K562 (cell line): Measurements from ENCODE around the gene KRTAP10-6. TPM values are rescaled to one million over a fixed set of nuclear protein-coding genes. Genes with fewer than 3 reads are reported as not detected.
A peak's percentile ranks its signal among the peaks of the same experiment; 100 is the strongest.
"Not testable (repeated sequence)": the region's sequence is repeated elsewhere in the genome, so short reads cannot be mapped to it uniquely, and the experiment has no call there.

Source experiments
- ATAC-seq: fragments of 200-7000 bp; cut with Tn5 transposase; 3 replicates; pipeline ENCODE4 v1.9.1; 2020; ENCODE audit warnings: moderate library complexity
- BruUV-seq: library from RNA; stranded (reverse); fragments of 400-500 nt; replicated peaks from 2 replicates; lab custom pipeline; 2021; lab: Mats Ljungman, UMichigan
- CTCF ChIA-PET: fragments of 300-600 bp; formaldehyde crosslinking; extraction: SDS; loops from one replicate; lab custom pipeline; 2021; ENCODE audit warnings: low intra/inter-chr PET ratio; lab: Yijun Ruan, JAX
- POLR2A ChIA-PET: fragments of 300-600, 350-650 bp; sonication (Branson Sonifier 250); formaldehyde crosslinking; extraction: SDS; loops from one replicate; lab custom pipeline; 2021; ENCODE audit warnings: antibody characterized with exemption, inconsistent platforms; lab: Yijun Ruan, JAX
- DNase-seq, 4 experiments: peaks; one replicate each; pipeline versions ENCODE4 v3.0.0 to v3.0.0-alpha.2; 2011 to 2018; ENCODE audit warnings: low spot score in 3 of 4, mixed read lengths in 3 of 4; ENCODE audit errors: extremely low read depth in 1 of 4
- FAIRE-seq: peaks from 2 replicates; lab custom pipeline; 2011; peaks lifted over from hg19 to GRCh38; lab: Jason Lieb, UNC
- H2AFZ ChIP-seq: 2 replicates; pipeline ENCODE4 v1.6.0; 2011; ENCODE audit warnings: low read depth, low read length, control low read depth, inconsistent platforms
- H3K27ac ChIP-seq: fragments of 200-600 bp; 3 replicates; pipeline ENCODE4 v1.8.0; 2011; ENCODE audit warnings: low read depth, mild to moderate bottlenecking, control low read depth, inconsistent platforms, low read length, moderate library complexity, mixed read lengths; ENCODE audit errors: extremely low read depth
- H3K27me3 ChIP-seq, 2 experiments: fragments of 300-600 bp in 1 of 2; 2 replicates in 1 of 2; 3 replicates in 1 of 2; pipeline versions ENCODE4 v1.6.0 to v1.8.0; 2011; ENCODE audit warnings: inconsistent platforms in 2 of 2, low read length in 2 of 2, mild to moderate bottlenecking in 1 of 2, mixed read lengths in 1 of 2, moderate library complexity in 1 of 2; ENCODE audit not compliant: control insufficient read depth in 2 of 2, insufficient read depth in 2 of 2
- H3K36me3 ChIP-seq: fragments of 300-600 bp; 3 replicates; pipeline ENCODE4 v1.8.0; 2011; ENCODE audit warnings: mild to moderate bottlenecking, low read length, inconsistent platforms; ENCODE audit not compliant: control insufficient read depth, insufficient read depth
- H3K4me1 ChIP-seq, 2 experiments: fragments of 200-600 bp in 1 of 2; replicated peaks in 1 of 2; 2 replicates in 1 of 2; 3 replicates in 1 of 2; pipeline versions ENCODE4 v1.5.1 to v1.8.0; 2011; ENCODE audit warnings: inconsistent platforms in 2 of 2, low read length in 2 of 2, mild to moderate bottlenecking in 1 of 2, mixed read lengths in 1 of 2, moderate library complexity in 1 of 2; ENCODE audit not compliant: control insufficient read depth in 2 of 2, insufficient read depth in 2 of 2
- H3K4me2 ChIP-seq: 2 replicates; pipeline ENCODE4 v1.6.1; 2011; ENCODE audit warnings: low read length, control low read depth, inconsistent platforms, mixed read lengths; ENCODE audit not compliant: insufficient read depth
- H3K4me3 ChIP-seq: fragments of 200-600 bp; sonication (generic), shearing (Covaris generic); 2 replicates; pipeline ENCODE4 v1.5.1; 2016; ENCODE audit warnings: control low read depth, inconsistent platforms
- H3K79me2 ChIP-seq: fragments of 200-600 bp; 3 replicates; pipeline ENCODE4 v1.8.0; 2011; ENCODE audit warnings: low read length, inconsistent platforms; ENCODE audit not compliant: control insufficient read depth, insufficient read depth
- H3K9ac ChIP-seq, 2 experiments: 2 replicates each; pipeline versions ENCODE4 v1.6.0 to v1.6.1; 2011; ENCODE audit warnings: low read depth in 2 of 2, low read length in 2 of 2, control low read depth in 1 of 2, inconsistent platforms in 1 of 2, mild to moderate bottlenecking in 1 of 2, mixed read lengths in 1 of 2; ENCODE audit not compliant: insufficient read depth in 1 of 2
- H3K9me1 ChIP-seq: one replicate; pipeline ENCODE4 v1.6.0; 2011; ENCODE audit warnings: inconsistent platforms, mild to moderate bottlenecking, low read length, moderate library complexity; ENCODE audit not compliant: control insufficient read depth, insufficient read depth
- H3K9me3 ChIP-seq: replicated peaks from 2 replicates; pipeline ENCODE4 v1.5.1; 2011; ENCODE audit warnings: low read depth, low read length, inconsistent platforms; ENCODE audit not compliant: control insufficient read depth, insufficient read depth
- H4K20me1 ChIP-seq: replicated peaks from 2 replicates; pipeline ENCODE4 v1.6.1; 2011; ENCODE audit warnings: low read length, inconsistent platforms, mixed read lengths; ENCODE audit not compliant: control insufficient read depth, insufficient read depth
- WGBS: fragments of 100-300 bp; shearing (Covaris generic); methylation state at CpG from one replicate; pipeline ENCODE4 v1.1.6; 2016; ENCODE audit warnings: low coverage, mixed read lengths; ENCODE audit not compliant: insufficient coverage; ENCODE audit errors: missing lambda C conversion rate; 5-methylcytosine and 5-hydroxymethylcytosine counted together
- in situ Hi-C: fragments of 300-500 bp; cut with MboI; formaldehyde crosslinking; loops from 4 replicates; pipeline ENCODE4 v1.15.0; 2018; ENCODE audit warnings: inconsistent platforms, mixed read lengths
- intact Hi-C: fragments of 100-400 bp; cut with micrococcal nuclease; formaldehyde crosslinking; loops from 2 replicates; pipeline ENCODE4 v1.14.2; 2022
- polyA plus RNA-seq, 8 experiments: library from polyadenylated mRNA; depleted of rRNA in 4 of 8; stranded (reverse) in 5 of 8; unstranded in 3 of 8; fragments of >200 nt; fragmentation: Nextera tagmentation in 2 of 8; fragmentation: Illumina TruSeq in 1 of 8; extraction: Ambion mirVana in 2 of 8; extraction: Trizol in 1 of 8; gene quantifications; 2 replicates each; pipeline versions ENCODE4 v1.2.1 to v1.2.3, GENCODE V29; 2011 to 2014; ENCODE audit warnings: inconsistent platforms in 1 of 8, missing spikeins in 1 of 8
- total RNA-seq, 7 experiments: library from RNA; depleted of rRNA in 6 of 7; stranded (reverse); fragments of >200 nt in 6 of 7; fragmentation: Illumina TruSeq in 2 of 7; extraction: Trizol in 2 of 7; gene quantifications; 2 replicates each; pipeline versions ENCODE4 v1.2.1 to v1.2.3, GENCODE V29; 2011 to 2021; ENCODE audit warnings: low replicate concordance in 1 of 7
- TF ChIP-seq, protein P1 (sequence below): sonication (generic); formaldehyde crosslinking; IDR thresholded peaks from 2 replicates; pipeline ENCODE4 v1.8.1; 2023; ENCODE audit warnings: mild to moderate bottlenecking, missing genetic modification reagents
- TF ChIP-seq, protein P2 (sequence below): fragments of 250-450 bp; sonication (Bioruptor Pico); IDR thresholded peaks from 2 replicates; pipeline ENCODE4 v1.5.0; 2021; ENCODE audit warnings: mild to moderate bottlenecking, moderate library complexity

Gene KRTAP10-6
- total and polyA plus RNA-seq, 9 of the 15 experiments (the other 6 are each of a cell fraction or from before 2014, with no cell fraction given), result not detected

DNA sequence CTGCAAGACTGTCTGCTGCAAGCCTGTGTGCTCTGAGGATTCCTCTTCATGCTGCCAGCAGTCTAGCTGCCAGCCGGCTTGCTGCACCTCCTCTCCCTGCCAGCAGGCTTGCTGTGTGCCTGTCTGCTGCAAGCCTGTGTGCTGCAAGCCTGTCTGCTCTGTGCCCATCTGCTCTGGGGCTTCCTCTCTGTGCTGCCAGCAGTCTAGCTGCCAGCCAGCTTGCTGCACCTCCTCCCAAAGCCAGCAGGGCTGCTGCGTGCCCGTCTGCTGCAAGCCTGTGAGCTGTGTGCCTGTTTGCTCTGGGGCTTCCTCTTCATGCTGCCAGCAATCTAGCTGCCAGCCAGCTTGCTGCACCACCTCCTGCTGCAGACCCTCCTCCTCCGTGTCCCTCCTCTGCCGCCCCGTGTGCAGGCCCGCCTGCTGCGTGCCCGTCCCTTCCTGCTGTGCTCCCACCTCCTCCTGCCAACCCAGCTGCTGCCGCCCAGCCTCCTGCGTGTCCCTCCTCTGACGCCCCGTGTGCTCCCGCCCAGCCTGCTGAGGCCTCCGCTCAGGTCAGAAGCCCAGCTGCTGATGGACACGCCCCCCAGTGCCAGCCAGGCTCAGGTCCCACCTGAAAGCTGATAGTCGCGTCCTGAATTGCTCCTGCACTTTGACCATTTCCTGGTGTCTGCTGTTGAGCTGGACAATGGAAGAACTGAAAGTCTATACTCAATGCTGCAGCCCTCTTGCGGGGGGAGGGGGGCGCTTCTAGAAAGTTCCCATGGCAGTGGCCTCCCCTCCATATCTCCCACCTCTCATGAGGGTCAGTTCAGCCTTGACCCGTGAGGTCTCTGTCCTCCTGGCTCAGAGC, 17.6 kb downstream of the KRTAP10-6 start (continued):
- TF ChIP-seq, protein P1, sequence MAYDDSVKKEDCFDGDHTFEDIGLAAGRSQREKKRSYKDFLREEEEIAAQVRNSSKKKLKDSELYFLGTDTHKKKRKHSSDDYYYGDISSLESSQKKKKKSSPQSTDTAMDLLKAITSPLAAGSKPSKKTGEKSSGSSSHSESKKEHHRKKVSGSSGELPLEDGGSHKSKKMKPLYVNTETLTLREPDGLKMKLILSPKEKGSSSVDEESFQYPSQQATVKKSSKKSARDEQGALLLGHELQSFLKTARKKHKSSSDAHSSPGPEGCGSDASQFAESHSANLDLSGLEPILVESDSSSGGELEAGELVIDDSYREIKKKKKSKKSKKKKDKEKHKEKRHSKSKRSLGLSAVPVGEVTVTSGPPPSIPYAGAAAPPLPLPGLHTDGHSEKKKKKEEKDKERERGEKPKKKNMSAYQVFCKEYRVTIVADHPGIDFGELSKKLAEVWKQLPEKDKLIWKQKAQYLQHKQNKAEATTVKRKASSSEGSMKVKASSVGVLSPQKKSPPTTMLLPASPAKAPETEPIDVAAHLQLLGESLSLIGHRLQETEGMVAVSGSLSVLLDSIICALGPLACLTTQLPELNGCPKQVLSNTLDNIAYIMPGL (CRISPR knock-in tag), result no peak
- TF ChIP-seq, protein P2, sequence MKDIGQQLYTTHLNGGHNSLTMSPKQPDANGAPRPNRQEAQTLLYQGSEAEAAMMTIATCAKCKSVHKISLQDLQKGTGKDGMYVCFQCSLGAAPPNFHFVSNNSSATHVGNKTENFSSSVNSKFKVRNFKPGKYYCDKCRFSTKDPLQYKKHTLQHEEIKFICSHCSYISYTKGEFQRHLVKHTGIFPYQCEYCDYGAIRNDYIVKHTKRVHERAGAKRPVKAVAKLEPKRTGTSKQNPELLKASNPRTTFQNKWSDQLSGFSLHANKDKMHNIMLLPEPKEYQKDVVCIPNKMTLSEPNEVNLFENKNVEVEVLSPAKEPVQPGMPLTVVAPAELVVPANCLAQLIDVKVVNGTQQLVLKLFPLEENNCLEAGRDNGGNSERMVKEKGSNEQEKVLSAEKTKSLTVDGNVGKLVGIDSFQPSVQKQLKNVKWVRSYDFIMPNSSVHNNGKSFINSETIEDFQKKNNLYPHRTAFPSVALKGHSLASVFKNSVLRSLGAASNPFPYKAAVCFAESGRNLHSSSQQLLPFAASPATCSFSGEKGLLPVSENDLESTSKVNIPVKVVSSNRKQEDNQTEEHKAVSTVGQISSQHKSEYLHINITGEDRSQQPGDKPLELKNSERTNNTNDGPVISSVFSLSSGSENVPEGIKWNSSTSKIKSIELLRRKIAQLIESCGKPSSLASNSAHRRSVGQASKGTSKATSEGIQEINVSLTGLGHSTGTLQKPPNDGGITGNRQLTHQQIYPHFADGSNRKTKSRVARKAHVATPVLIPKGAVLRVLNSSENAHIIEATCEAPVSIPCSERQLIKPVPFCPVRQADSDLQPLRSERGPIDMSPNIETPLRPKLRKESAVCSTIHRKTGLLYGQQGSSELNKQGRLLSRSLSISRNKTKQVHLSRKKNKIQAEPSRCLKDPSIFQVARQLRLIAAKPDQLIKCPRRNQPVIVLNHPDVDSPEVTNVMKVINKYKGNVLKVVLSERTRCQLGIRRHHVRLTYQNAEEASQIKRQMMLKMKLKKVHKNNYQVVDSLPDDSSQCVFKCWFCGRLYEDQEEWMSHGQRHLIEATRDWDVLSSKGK (CRISPR knock-in tag), result no peak

DNA sequence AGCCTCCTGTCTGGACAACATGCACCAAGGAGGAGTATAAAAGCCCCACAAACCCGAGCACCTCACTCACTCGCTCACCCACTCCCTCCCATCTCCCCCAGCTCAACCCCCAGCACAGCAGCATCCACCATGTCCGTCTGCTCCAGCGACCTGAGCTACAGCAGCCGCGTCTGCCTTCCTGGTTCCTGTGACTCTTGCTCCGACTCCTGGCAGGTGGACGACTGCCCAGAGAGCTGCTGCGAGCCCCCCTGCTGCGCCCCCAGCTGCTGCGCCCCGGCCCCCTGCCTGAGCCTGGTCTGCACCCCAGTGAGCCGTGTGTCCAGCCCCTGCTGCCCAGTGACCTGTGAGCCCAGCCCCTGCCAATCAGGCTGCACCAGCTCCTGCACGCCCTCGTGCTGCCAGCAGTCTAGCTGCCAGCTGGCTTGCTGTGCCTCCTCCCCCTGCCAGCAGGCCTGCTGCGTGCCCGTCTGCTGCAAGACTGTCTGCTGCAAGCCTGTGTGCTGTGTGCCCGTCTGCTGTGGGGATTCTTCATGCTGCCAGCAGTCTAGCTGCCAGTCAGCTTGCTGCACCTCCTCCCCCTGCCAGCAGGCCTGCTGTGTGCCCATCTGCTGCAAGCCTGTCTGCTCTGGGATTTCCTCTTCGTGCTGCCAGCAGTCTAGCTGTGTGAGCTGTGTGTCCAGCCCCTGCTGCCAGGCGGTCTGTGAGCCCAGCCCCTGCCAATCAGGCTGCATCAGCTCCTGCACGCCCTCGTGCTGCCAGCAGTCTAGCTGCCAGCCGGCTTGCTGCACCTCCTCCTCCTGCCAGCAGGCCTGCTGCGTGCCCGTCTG, 18.5 kb downstream of the KRTAP10-6 start, which contains the start of gene KRTAP10-4:
Gene KRTAP10-4, plus strand, starts transcription at position 100 of the 827 bp plus-strand sequence. Its CDS starts 30 bp downstream, at position 130.
- H3K4me1 ChIP-seq, result peaks cover 0 to 17% of the 10 kb centered on the region in 2 experiments; a peak in 1 of 5 replicates
- peak within 1 kb of the TSS in 1 of 2 experiments; percentile 33; a peak in 1 of 4 replicates for H3K9ac ChIP-seq
- FAIRE-seq, H3K9me1 ChIP-seq, intact Hi-C loops, H3K27ac ChIP-seq, H3K9me3 ChIP-seq, H3K4me2 ChIP-seq, H3K36me3 ChIP-seq, H2AFZ ChIP-seq, H4K20me1 ChIP-seq, CTCF ChIA-PET, H3K79me2 ChIP-seq, DNase-seq, BruUV-seq, H3K4me3 ChIP-seq, in situ Hi-C loops, ATAC-seq: not testable (repeated sequence)
- WGBS, result 4% methylated on average over 19 of the region's 25 CpGs
- peaks cover 20 to 57% of the 10 kb centered on the region in 2 experiments; a peak in 4 of 5 replicates for H3K27me3 ChIP-seq
- POLR2A ChIA-PET, result interaction anchor here (0.8 kb wide), 1 partner anchor 18 kb away, joined by 5 read pairs; the partner anchor contains the start of gene KRTAP10-6
